Suppressor macrophage treated with lipopolysaccharide for 1 hour (primary cell): Measurements from ENCODE around the gene NR1I3.

ENCODE experiments used
- DNase-seq, 3 donors: peaks; one replicate each; pipeline ENCODE4 v3.0.0-alpha.2; 2020 to 2022

Gene NR1I3

DNA sequence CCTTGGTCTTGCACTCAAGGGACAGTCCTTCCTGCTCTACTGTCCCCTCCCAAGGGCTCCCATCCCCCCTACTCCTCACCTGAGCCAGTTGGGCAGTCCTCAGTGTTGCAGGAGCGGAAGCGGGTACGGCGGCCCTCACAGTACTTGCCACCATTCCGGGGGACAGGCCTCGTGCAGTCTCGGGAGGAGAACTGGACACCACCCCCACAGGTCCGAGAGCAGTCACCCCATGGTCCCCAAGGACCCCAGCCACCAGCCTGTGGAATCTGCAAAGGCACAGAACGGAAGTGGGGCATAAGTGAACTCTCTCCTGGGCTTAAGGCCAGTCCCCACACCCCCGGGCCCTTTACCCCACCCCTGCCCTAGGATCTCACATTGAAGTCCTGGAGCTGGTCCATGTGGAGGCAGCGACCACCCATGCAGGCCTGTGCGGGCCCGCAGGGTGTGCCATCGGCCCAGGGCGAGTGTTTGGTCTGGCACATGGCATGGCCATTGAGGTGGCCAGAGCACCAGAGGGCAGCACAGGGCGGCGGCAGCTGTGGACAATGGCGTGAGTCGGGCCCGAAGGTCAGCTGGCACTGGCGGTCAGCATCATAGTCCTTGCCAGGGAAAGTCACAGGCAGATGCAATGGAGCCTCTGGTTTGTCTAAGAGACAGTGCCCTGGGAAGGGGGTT, 44.3 kb downstream of the NR1I3 start:
- DNase-seq, result no peak

DNA sequence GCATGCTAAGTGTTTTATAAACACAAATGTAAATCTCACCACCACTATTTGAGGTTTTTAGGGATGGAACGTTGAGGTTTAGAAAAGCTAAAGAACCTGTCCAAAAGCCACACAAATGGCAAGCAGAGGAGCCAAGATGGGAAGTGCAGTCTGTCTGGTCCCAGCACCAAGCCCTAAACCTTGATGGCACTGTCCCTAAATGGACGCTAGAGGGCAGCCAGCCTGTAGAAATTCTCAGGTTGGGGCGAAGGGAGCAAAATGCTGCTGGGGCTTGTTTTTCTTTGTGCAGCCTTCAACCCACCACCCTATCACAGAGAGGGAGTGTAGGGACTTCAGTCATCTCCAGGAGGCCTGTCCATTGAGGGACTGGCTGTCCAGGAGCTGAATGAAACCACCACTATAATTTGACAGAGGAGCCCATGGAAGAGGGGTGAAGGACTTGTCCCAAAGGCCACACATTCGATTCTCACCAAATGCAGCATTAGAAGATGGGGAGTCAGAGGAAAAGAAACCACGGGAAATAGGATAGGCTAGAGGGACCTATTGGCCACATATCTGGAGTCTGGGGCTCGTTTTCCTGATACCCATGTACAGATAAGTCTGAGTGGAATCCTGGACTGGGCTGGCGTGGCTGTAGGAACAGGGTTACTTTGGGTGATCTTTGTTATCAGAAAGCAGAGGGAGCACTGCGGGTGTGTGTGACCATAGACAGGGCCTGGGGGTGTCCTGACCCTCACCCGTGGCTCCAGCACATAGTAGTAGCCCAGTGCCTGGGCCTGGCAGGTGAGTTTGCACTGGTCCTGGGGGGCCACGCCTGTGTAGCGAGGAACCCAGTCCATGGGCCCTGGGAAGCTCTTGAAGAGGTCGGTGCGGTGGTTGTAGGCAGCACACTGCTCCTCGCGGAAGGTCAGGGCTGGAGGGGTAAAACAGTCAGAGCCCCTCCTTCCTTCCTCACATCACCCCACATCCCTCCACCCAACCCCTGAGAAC, 45.2 kb downstream of the NR1I3 start:
- peak; percentile 83 to 88 (median 84) for DNase-seq

DNA sequence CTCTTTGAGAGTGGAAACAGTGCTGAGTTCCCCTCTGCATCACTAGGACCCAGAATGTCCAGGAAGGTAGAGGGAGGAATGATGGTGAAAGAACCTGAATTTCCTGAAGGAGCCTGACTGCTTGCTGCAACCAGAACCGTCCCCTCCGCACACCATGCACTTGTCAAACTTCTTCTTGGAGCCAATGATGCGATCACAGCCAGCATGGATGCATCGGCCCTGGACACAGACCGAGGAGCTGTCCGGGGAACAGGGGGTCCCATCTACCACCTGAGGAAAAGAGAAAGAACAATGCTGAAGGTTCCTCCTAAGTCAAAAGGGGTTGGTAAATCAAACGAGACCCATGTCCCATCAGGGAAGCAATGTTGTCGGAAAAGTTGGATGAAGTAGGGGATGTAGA, 46.0 kb downstream of the NR1I3 start:
- DNase-seq, result no peak

GRCh38 chr1:161190962-161191521, 47.0 kb downstream of the NR1I3 start:
- no peak for DNase-seq

- DNase-seq, result no peak
Measured at GRCh38 chr1:161189036-161189435, 49.0 kb downstream of the NR1I3 start.

- DNase-seq, result no peak
Measured at GRCh38 chr1:161188381-161188780, 49.6 kb downstream of the NR1I3 start.

GRCh38 chr1:161187311-161187710, 50.7 kb downstream of the NR1I3 start:
- no peak for DNase-seq

DNA sequence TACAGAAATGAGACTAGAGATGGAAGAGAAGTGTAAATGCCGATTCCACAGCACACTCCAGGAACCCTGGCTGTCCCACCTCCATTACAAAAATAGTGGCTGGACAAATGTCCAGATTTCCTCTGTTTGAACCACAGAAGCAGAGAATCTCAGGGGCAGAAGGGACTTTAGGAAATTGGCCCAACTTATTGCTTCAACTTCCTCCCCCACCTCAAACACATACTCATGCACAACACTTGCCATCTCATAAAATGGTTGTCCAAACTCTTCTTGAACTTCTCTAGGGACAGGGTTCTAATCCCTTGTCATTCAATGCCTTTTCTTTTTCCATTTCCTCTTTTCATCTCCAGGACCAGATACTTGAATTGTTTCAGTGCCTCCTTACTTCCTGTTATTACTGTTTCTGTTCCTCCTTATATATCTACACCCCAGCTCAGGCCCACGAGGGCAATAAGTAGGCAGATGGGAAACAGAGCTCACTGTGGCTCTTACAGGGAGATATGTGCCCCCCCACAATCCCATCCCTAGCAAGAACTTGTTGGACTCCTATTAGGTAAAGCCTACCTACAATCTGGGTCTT, 52.2 kb downstream of the NR1I3 start:
- DNase-seq, result peak; percentile 83 to 91 (median 87)

GRCh38 chr1:161185282-161185682, 52.7 kb downstream of the NR1I3 start:
- DNase-seq, result peak; percentile 89 to 92 (median 90)

DNA sequence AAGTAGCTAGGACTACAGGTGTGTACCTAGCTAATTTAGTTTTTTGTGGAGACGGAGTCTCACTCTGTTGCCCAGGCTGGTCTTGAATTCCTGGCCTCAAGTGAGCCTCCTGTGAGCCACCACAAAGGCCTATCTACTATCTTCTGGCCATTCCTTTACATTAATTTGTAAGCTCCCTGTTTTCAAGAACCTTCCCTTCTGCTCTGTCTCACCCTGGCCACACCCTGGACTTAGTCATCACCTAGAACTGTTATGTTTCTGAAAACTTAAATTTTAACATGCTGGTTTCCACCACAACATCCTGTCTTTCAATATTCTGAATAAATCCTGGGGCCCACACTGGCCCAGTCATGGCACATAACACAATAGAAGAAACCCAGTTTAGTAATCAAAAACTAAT, 55.8 kb downstream of the NR1I3 start:
- DNase-seq, result peak; percentile 38 to 58 (median 47)

DNA sequence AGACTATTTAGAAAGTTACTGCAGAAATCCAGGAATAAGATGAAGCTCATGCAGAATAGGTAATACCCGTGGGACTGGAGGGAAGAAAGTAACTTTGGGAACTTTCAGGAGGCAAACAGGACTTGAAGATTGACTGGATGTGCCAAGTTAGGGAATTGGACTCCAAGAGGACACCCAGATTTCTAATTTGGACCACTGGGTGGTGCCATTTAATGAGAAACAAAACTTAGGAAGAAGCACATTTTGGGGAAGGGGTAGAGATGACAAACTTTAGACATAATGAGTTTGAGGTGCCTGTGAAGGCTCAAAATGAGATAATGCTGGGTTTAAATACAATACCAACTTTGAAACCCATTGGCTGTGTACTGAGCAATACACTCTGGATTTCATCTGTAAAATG, 57.4 kb downstream of the NR1I3 start:
- peak; percentile 42 to 65 (median 62) for DNase-seq

DNA sequence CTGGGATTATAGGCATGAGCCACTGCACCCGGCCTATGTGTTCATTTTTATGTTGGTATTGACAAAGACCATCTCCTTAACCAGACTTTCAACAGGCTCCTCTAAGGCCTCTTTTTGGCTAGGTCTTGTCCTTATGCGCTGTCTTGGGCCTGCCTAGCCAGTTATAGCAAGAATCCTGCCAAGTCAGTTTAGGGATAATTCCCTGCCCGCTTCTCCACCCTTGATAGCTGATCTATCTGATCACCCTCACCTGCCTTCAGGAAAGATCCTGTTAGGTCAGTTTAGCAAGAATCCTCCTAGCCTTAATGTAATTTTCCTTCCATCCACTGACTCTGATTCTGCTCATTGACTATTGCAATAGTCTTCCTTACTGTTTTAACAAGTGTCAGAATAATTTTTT, 58.3 kb downstream of the NR1I3 start:
- DNase-seq, result no peak
